HG03469 (cell line): ENCODE results near the gene APBA2.

Experiments
- ATAC-seq: cut with Tn5 transposase; IDR thresholded peaks from one replicate; pipeline ENCODE4 v1.9.1; 2021; ENCODE audit warnings: mild to moderate bottlenecking, moderate library complexity, moderate number of reproducible peaks; ENCODE audit not compliant: unreplicated experiment

APBA2 gene

GRCh38 chr15:29113336-29114220, 227.8 kb downstream of the APBA2 start:
- ATAC-seq: no peak

GRCh38 chr15:29114221-29115092, 228.7 kb downstream of the APBA2 start:
- no peak for ATAC-seq

- no peak for ATAC-seq
Observed at GRCh38 chr15:29115093-29115991, 229.6 kb downstream of the APBA2 start.

GRCh38 chr15:29116970-29117700, 231.4 kb downstream of the APBA2 start:
- no peak for ATAC-seq

GRCh38 chr15:29117778-29118177, 232.0 kb downstream of the APBA2 start:
- ATAC-seq: no peak

GRCh38 chr15:29119847-29120246, 234.1 kb downstream of the APBA2 start:
- no peak for ATAC-seq

- no peak for ATAC-seq
Observed at GRCh38 chr15:29120593-29121368, 235.0 kb downstream of the APBA2 start.

GRCh38 chr15:29121369-29121656, 235.5 kb downstream of the APBA2 start:
- no peak for ATAC-seq

- no peak for ATAC-seq
Observed at GRCh38 chr15:29121907-29122306, 236.1 kb downstream of the APBA2 start.

GRCh38 chr15:29122506-29122905, 236.7 kb downstream of the APBA2 start:
- ATAC-seq: no peak

GRCh38 chr15:29123171-29123570, 237.4 kb downstream of the APBA2 start:
- no peak for ATAC-seq

GRCh38 chr15:29123991-29124390, 238.2 kb downstream of the APBA2 start:
- ATAC-seq: no peak

GRCh38 chr15:29124581-29125381, 239.0 kb downstream of the APBA2 start:
- ATAC-seq: no peak

- no peak for ATAC-seq
Observed at GRCh38 chr15:29125382-29126207, 239.8 kb downstream of the APBA2 start.

GRCh38 chr15:29126208-29126536, 240.4 kb downstream of the APBA2 start:
- ATAC-seq: no peak

GRCh38 chr15:29126821-29127461, 241.2 kb downstream of the APBA2 start:
- ATAC-seq: no peak
